Measurements from ENCODE around the gene EVC.

GRCh38 chr4:5798462-5798861, 87.5 kb downstream of the EVC start:
- TF ChIP-seq POLR2A (IDR thresholded peaks at IDR 0.05), result no peak
- TF ChIP-seq CTCF (IDR thresholded peaks at IDR 0.05), result no peak

All from lower leg skin (tissue), 3 donors.